ENCODE measurements around the gene OPN4.
A peak's percentile ranks its signal among the peaks of the same experiment; 100 is the strongest.
"Not testable (repeated sequence)": the region's sequence is repeated elsewhere in the genome, so short reads cannot be mapped to it uniquely, and the experiment has no call there.

The OPN4 gene

DNA sequence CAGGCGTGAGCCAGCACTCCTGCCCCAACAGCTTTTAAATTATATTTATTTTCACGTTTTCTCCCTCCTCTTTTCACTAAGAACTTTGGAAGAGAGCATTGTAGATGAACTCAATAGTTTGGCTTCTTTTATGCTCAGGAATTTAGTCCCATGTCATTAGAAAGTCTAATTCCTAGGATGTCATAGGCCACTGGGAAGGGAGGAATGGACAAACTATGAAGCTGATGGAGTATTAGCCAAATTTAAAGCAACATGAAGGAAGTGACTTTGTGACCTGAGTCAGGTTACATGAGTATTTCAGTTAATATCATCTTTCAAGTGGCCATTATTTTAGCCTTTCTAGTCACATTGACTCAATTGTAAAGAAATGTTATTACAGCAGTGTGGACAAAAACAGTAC lies 18.0 kb upstream of the OPN4 start:
- TF ChIP-seq, protein P1, sequence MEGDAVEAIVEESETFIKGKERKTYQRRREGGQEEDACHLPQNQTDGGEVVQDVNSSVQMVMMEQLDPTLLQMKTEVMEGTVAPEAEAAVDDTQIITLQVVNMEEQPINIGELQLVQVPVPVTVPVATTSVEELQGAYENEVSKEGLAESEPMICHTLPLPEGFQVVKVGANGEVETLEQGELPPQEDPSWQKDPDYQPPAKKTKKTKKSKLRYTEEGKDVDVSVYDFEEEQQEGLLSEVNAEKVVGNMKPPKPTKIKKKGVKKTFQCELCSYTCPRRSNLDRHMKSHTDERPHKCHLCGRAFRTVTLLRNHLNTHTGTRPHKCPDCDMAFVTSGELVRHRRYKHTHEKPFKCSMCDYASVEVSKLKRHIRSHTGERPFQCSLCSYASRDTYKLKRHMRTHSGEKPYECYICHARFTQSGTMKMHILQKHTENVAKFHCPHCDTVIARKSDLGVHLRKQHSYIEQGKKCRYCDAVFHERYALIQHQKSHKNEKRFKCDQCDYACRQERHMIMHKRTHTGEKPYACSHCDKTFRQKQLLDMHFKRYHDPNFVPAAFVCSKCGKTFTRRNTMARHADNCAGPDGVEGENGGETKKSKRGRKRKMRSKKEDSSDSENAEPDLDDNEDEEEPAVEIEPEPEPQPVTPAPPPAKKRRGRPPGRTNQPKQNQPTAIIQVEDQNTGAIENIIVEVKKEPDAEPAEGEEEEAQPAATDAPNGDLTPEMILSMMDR (conservative IDR thresholded peaks at IDR 0.05; ENCODE audit: low read depth, low read length): no peak

DNA sequence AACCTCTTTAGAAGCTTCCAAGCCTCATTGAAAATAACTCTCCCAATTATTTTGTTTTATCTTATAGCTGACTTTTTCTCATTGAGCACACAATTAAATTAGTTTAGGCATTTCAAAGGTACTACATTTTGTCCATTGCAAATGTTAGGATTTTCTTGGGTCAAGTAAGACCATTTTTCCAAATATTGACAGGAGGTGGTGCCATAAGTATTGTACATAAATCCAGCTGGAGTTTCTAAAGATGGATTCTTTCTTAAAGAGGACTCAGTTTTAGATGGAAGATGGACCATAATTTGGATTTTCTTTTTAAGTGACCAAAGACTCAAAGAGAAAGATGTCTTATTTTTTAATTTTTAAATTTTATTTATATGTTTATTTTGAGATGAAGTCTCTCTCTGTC lies 12.3 kb upstream of the OPN4 start:
- H3K4me3 ChIP-seq (ENCODE audit: low read depth, low read length): no peak overlapping the region
- TF ChIP-seq, protein P1 (conservative IDR thresholded peaks at IDR 0.05; ENCODE audit: low read depth, low read length): no peak
- DNase-seq (ENCODE audit: low read depth): no peak

More for the DNA sequence above, 18.0 kb upstream of the OPN4 start:
- no peak overlapping the region for H3K4me3 ChIP-seq (ENCODE audit: low read depth, low read length)
- DNase-seq (ENCODE audit: low read depth): no peak

DNA sequence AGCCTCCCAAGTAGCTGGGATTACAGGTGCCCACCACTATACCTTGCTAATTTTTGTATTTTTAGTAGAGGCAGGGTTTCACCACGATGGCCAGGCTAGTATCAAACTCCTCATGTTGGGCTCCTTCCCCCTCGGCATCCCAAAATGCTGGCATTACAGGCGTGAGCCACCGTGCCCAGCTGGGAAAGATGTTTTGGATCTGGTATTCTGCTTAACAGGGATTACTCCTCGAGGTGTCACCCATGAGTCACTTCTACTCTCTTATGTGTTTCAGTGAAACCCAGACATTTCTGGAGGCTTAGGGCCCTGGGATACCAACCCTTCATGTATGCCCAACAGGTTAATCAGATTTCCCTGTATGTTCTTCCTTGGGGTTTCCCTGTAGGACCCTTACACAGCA lies 11.8 kb upstream of the OPN4 start:
- TF ChIP-seq, protein P1 (conservative IDR thresholded peaks at IDR 0.05; ENCODE audit: low read depth, low read length): peak; percentile 6
- no peak overlapping the region for H3K4me3 ChIP-seq (ENCODE audit: low read depth, low read length)
- DNase-seq (ENCODE audit: low read depth): no peak

DNA sequence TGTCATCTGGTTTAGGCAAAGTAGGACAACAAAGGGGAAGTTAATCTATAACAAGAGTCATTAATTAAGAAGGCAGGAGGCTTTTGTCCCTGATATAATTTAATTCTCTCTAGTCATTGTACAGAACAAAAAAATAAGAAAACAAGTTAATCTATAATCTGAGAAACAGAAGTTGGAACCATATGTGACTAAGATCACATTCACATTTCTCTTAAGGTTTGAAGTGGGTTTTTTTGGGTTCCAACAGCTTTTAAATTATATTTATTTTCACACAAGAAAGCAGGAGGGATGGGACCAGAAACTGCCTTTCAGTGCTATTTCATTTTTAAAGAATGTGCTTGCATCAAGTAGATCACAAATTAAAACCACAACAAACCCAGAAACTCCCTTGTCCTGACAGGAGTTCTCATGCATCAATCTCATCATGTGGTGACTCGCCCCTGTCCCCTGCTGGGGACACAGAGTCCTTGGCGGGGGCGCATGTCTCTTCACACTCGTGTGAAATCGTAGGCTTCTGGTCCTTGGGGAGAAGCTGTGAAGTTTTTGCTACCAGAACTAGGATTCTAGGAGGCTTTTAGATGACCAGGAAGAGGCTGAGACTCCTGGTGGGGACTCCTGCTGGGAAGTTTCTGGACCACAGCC lies 10.1 kb upstream of the OPN4 start:
- H3K4me3 ChIP-seq (ENCODE audit: low read depth, low read length): no peak overlapping the region
- DNase-seq (ENCODE audit: low read depth): peak; percentile 49

DNA sequence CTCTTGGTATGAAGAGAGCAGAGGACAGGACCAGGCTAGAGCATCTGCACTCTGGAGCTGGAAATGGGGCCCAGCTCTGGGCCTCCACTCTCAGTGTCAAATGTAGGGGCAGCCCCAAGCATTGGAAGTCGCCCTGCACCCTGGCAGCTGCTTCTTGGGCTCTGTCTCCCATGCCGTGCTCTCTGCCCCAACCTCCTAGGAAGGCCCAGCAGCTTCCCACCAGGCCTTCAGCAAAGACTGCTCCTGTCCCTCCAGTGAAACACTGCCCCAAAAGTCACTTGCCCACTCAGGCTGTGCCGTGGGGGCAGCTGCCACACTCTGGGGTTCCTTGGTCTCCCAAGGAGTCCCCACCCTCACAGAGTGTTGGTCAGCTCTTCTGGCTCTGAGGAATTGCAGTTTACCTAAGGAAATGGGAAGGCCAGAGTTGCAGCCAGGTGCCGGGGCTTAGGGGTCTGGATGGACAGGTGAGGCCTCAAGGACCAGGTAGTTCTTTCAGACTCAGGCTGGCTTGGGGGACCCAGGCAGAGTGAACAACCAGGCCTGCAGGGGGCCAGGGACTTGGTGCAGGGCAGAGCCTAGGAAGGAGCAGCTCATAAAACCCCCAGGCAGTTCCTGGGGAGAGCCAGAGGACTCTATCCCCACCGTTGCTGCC lies 9.4 kb upstream of the OPN4 start:
- H3K4me3 ChIP-seq (ENCODE audit: low read depth, low read length): no peak overlapping the region
- no peak for DNase-seq (ENCODE audit: low read depth)
- TF ChIP-seq, protein P1 (conservative IDR thresholded peaks at IDR 0.05; ENCODE audit: low read depth, low read length): no peak

More for the DNA sequence above, 10.1 kb upstream of the OPN4 start:
- TF ChIP-seq, protein P1 (conservative IDR thresholded peaks at IDR 0.05; ENCODE audit: low read depth, low read length): peak; percentile 35

DNA sequence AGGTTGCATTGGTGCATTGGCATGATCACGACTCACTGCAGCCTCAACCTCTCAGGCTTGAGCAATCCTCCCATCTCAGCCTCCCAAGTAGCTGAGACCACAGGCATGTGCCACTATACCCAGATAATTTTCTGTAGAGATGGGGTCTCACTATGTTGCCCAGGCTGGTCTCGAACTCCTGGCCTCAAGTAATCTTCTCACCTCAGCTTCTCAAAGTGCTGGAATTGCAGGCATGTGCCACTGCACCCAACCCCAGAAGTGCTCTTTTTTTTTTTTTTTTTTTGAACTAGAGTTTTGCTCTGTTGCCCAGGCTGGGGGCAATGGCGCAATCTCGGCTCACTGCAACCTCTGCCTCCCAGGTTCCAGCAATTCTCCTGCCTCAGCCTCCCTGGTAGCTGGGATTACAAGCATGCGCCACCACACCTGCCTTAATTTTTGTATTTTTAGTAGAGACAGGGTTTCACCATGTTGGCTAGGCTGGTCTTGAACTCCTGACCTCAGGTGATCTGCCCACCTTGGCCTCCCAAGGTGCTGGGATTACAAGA lies 8.7 kb upstream of the OPN4 start:
- H3K4me3 ChIP-seq (ENCODE audit: low read depth, low read length); DNase-seq (ENCODE audit: low read depth): not testable (repeated sequence)

DNA sequence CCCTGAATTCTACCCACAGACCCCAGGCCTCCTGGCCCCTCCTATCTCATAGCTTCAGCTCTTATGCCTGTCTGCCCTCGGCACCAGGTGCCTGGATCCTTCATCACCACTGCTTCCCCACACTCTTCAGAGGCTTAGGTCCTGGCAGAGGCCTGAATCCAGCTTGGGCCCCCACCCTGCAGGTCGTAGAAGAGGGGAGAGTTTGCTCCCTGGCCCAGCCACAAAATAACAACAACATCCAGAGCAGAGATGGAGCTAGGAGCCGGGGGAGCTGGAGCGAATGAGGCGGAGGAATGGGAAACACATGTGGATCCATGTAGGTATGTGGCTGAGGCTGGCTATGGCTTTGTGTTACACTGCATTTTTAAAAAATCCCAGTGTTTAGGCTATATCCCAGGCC lies 7.8 kb upstream of the OPN4 start:
- no peak overlapping the region for H3K4me3 ChIP-seq (ENCODE audit: low read depth, low read length)
- TF ChIP-seq, protein P1 (conservative IDR thresholded peaks at IDR 0.05; ENCODE audit: low read depth, low read length): no peak
- no peak for DNase-seq (ENCODE audit: low read depth)
